HG03571 (cell line): ENCODE data around the gene ARPC5L.
"Not testable (repeated sequence)": the region's sequence is repeated elsewhere in the genome, so short reads cannot be mapped to it uniquely, and the experiment has no call there.

Experiments used
- ATAC-seq: cut with Tn5 transposase; IDR thresholded peaks from one replicate; pipeline ENCODE4 v1.9.1; 2021; ENCODE audit not compliant: unreplicated experiment

Gene ARPC5L

DNA sequence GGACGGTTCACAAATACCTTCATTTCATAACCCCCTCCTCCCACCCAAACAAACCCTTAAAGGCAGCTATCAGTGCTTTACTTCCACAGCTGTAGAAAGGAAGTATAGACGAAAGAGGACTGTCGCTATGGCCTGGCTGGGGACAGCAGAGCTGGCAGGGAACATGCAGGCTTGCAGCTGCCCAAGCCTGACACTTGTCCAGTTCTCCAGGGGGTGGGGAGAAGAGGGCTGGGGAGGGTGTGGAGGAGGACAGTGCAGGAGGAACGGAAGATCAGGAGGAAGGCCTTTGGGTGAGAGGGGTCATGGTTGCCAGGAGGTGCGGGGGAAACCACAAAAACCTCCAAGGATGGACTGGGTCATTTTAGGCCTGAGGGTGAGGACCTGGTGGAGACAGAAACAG is 25.9 kb downstream of the ARPC5L start:
- ATAC-seq: no peak

DNA sequence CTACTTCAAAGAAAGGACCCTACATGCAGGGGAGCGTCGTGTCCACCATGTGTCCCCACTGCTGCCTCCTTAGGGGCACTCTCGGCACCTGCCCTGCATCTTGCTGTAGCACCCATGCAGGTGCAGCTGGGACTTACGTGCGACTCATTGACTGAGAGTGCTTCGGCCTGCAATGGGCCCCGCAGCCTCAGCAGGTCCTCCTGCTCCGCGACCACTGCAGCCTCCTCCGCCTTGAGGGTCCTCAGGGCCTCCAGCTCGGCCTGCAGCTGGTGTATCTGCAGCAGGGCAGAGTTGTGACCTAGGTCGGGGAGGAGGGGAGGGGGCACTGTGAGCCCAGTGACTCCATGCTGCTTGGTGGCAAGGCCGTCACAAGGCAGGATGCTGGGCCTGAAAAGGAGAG is 27.1 kb downstream of the ARPC5L start:
- ATAC-seq: no peak

- no peak for ATAC-seq
Measured at GRCh38 chr9:124890179-124890578, 28.2 kb downstream of the ARPC5L start.

DNA sequence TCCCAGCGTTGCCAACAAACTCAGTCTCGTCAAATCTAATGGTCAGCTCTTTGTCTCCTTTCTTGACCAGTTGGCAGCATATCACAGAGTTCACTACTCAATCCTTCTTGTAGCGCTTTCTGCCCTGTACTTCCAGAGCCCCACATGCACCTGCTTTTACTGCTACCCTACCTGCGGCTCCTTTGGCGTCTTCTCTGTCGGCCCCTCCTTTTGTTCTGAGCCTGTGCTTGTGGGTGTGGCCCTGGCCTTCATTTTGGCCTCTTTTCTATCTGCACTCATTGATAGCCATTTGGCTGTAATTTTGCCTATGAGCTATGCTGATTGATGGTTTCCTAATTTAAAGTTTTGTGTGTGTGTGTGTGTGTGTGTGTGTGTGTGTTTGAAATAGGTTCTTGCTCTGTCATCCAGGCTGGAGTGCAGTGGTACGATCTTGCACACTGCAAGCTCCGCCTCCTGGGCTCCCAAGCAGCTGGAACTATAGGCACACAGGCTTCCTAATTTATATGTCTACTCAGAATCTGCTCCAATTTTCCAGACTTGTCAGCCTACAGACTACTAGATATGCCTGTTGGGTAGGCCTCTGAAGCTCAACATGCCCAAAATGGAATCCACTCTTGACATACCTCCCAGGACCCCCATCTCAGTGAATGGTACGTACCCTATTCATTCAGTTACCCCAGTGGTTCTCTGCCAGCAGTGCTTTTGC is 32.3 kb downstream of the ARPC5L start:
- ATAC-seq: no peak

- no peak for ATAC-seq
Measured at GRCh38 chr9:124894741-124895170, 32.8 kb downstream of the ARPC5L start.

DNA sequence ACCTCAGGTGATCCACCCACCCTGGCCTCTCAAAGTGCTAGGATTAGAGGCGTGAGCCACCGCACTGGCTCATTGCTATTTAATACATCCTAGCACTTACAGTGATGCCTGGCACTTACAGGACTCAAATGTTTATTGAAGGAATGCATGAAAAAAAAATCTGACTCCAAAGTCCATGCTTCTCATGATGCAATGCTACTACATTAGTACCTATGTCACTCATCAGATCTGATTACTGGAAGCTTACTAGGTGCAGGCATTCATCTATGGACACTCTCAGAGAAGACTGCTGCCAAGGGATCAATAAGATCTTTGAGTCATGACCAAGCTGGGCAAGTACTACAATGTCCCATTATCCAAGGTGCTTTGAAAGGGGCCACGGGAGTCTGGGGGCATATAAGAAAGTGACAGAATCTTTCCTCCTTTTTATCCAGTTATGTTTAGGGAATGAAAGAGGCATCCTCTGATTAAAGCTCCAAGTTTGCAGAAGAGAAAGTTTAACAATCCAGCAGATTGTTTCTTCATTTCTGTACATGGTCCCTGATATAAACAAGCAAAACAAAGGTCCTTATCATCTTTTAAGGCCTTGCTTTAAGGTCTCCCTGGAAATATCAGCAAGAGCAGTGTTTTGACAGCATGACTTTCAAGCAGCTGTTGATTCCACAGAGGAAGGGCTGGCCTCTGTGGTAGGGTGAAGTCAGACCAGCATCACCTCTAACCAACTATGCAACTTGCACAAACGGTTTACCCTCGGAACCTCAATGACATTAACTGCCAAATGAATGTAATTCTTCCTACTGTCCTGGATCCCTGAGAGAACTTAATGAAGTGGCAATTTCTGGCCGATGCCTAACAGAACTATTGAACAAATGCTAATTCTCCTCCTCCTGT is 35.9 kb downstream of the ARPC5L start:
- ATAC-seq: no peak

GRCh38 chr9:124899845-124900244 is 37.9 kb downstream of the ARPC5L start:
- ATAC-seq: no peak

DNA sequence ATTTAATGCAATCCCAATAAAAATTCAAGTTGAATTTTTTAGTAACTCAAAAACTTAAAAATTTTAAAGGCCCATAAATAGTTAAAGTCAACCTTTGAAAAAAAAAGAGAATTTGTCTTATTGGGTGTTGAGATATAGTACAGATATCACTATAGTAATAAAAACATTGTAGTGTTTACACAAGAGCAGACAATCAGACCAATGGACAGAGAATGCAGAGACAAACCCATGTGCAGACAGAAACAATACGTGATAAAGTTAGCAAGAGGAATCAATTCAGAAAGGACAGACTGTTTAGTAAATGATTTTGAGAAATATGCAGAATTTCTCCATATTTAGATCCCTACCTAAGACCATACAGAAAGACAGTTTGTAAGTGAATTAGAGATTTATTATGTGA is 45.0 kb downstream of the ARPC5L start:
- no peak for ATAC-seq

GRCh38 chr9:124908098-124908497 is 46.2 kb downstream of the ARPC5L start:
- ATAC-seq: no peak

DNA sequence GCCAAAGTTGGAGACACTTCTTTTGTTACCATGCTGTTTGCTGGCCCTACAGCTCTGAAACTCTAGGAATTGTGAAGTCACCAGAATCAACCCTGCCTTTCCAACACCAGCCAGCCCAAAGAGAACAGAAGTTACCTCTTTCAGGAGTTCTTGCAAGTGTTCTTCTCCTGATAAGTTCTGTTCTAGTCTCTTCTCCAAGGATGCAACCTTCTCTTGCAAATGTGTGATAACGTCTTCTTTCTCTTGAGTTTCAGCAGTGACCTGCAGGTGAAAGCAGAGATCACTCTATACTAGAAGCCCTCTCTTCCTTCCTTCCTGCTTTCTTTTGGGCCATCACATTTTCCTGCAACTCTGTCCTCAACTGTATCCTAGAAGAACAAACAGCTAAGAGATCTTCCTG is 49.8 kb downstream of the ARPC5L start:
- ATAC-seq: no peak

- no peak for ATAC-seq
Measured at GRCh38 chr9:124913378-124913777, 51.4 kb downstream of the ARPC5L start.

DNA sequence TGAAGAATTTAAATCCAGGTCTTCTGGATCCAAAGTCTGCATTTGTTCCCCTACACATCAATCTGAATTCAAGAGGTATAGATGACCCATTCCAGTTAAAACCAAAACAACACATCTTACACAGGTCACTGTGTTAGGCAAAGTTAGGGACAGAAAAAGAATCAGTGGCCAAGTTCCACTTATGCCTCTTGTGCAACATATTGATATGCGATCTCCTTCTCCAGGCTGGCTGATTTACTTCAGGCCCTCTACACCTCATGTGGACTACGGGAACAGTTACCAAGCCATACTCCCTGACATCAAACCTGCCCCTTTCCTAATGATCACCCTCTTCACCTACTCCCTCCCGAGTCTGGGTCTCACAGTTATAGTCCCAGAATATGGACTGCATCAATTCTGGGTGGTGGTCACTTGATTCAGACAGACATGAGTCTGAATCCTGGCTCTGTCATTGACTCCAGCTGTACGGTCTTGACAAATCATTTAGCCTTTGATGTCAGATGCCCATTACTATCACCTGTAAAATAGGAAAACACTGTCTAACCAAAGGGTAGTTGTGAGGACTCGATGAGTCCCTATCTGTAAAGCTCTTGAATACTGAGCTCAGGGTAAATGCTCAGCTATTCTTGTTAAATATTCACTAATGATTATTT is 52.9 kb downstream of the ARPC5L start:
- ATAC-seq: no peak

DNA sequence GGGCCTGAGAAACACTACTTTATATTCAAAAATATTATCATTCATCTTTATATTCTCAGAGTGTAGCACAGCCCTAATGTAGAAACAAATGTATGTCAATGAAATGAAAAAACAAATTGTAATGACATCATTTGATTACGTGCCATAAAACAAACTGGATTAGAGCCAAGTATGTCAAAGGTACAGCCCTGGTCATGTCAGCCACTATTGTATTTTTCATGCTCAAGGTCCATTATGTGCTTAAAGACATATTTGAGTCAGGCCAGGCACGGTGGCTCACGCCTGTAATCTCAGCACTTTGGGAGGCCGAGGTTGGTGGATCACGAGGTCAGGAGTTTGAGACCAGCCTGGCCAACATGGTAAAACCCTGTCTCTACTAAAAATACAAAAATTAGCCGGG is 58.5 kb downstream of the ARPC5L start:
- not testable (repeated sequence) for ATAC-seq
